ENCODE measurements around the gene CACNG5. TPM values are rescaled to one million over a fixed set of nuclear protein-coding genes. Genes with fewer than 3 reads are reported as not detected.

The CACNG5 gene
- total and polyA plus RNA-seq, 2 donors (not counting 1 experiment from before 2014, with no cell fraction given), result not detected

DNA sequence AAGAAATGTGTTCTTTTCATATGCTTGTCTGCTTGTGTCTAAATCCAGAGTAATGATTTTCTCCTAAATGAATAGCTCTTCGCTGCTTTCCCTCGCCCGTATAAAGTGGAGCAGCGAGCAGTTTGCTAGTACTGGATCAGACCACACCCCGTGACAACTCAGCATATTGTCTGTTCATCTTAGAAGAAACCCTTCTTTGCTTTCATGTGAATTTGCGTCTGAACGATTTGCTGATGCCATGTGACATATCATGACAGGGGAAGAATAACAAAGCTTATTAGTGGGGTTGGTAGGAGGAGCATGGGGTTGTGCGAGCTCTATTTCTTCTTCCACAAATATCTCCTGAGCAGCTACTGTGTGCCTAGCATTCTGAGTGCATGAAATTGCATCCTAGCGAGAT, 85.5 kb downstream of the CACNG5 start:
- H3K27ac Mint-ChIP-seq, result no peak overlapping the region
- H3K4me2 ChIP-seq (replicated peaks; ENCODE audit: low read depth, low read length, poor library complexity, severe bottlenecking), result no peak overlapping the region
- no peak overlapping the region for H3K4me3 ChIP-seq (ENCODE audit: control extremely low read depth in 1 of 5, extremely low read depth in 1 of 5, insufficient read depth in 1 of 5, low read depth in 2 of 5, low read length in 4 of 5)
- ChIA-PET POLR2A (no interaction called here), CTCF (no interaction called here)
- H3K9ac ChIP-seq (ENCODE audit: low read length), result no peak overlapping the region
- no peak for ATAC-seq (ENCODE audit: low read depth)
- H3K4me1 ChIP-seq (ENCODE audit: control insufficient read depth in 2 of 2, insufficient read depth in 2 of 2, low read length in 2 of 2), result no peaks in the 10 kb centered on the region
- no peaks in the 10 kb centered on the region for H3K4me1 Mint-ChIP-seq
- H3K9me3 Mint-ChIP-seq (ENCODE audit: insufficient read depth), result peaks cover 13% of the 10 kb centered on the region
- no peaks in the 10 kb centered on the region for H3K36me3 ChIP-seq (replicated peaks in 1 of 2; ENCODE audit: control extremely low read depth in 1 of 2, control insufficient read depth in 1 of 2, extremely low read depth in 1 of 2, insufficient read depth in 2 of 2, low read length in 1 of 2)
- intact Hi-C loops (cut with micrococcal nuclease), result no loop called here
- H3K27me3 Mint-ChIP-seq, result peaks cover 29% of the 10 kb centered on the region
- no peak overlapping the region for H3K27ac ChIP-seq (ENCODE audit: low read length in 2 of 2)
- no peak overlapping the region for H3K4me3 Mint-ChIP-seq
- no peak for DNase-seq
- no peak for TF ChIP-seq CTCF (IDR thresholded peaks at IDR 0.05)
- TF ChIP-seq EZH2 (IDR thresholded peaks at IDR 0.05; ENCODE audit: borderline replicate concordance, insufficient read depth, low read depth, low read length, poor library complexity, severe bottlenecking), result no peak
- H2AFZ ChIP-seq (ENCODE audit: insufficient read depth, low read depth, low read length, poor library complexity, severe bottlenecking), result no peak overlapping the region
- no peaks in the 10 kb centered on the region for H3K79me2 ChIP-seq (ENCODE audit: control insufficient read depth, insufficient read depth, low read length)
- peaks cover 0 to 9% (median 0%) of the 10 kb centered on the region in 3 donors for H3K9me3 ChIP-seq (ENCODE audit: control extremely low read depth in 1 of 3, control insufficient read depth in 2 of 3, insufficient read depth in 1 of 3, low read length in 2 of 3)
- no peaks in the 10 kb centered on the region for H4K20me1 ChIP-seq (ENCODE audit: control insufficient read depth, insufficient read depth, low read length, poor library complexity, severe bottlenecking)
- WGBS (ENCODE audit: insufficient coverage), result 98% methylated on average over 9 of the region's 9 CpGs
- peaks cover 0 to 3% (median under 1%) of the 10 kb centered on the region in 4 experiments for H3K27me3 ChIP-seq (replicated peaks in 1 of 4; ENCODE audit: control extremely low read depth in 1 of 4, control insufficient read depth in 3 of 4, insufficient read depth in 4 of 4, low read length in 3 of 4)

DNA sequence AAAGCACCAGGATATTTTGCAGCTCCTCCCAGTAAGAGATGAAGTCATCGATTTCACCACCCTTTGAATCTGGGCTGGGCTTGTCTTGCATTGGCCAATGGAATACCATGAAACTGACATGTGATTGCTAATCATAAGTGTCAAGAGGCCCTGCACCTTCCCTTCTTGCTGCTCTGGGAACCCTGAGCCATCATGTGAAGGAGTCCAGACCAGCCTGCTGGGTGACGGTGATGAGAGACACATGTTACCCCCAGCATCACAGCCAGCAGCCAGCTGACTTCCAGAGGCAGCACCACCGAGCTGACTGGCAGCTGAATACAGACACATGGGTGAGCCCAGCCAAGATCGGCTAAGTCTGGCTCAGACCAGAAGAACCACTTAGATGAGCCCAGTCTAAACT, 86.0 kb downstream of the CACNG5 start:
- no peak for TF ChIP-seq EZH2 (IDR thresholded peaks at IDR 0.05; ENCODE audit: borderline replicate concordance, insufficient read depth, low read depth, low read length, poor library complexity, severe bottlenecking)
- no peak for TF ChIP-seq CTCF (IDR thresholded peaks at IDR 0.05)
- no peak for ATAC-seq (ENCODE audit: low read depth)
- Histone ChIP-seq H3K4me3 (ENCODE audit: control extremely low read depth in 1 of 5, extremely low read depth in 1 of 5, insufficient read depth in 1 of 5, low read depth in 2 of 5, low read length in 4 of 5) (no peak overlapping the region), H4K20me1 (ENCODE audit: control insufficient read depth, insufficient read depth, low read length, poor library complexity, severe bottlenecking) (no peaks in the 10 kb centered on the region), H3K36me3 (replicated peaks in 1 of 2; ENCODE audit: control extremely low read depth in 1 of 2, control insufficient read depth in 1 of 2, extremely low read depth in 1 of 2, insufficient read depth in 2 of 2, low read length in 1 of 2) (no peaks in the 10 kb centered on the region), H3K27me3 (replicated peaks in 1 of 4; ENCODE audit: control extremely low read depth in 1 of 4, control insufficient read depth in 3 of 4, insufficient read depth in 4 of 4, low read length in 3 of 4) (peaks cover 0 to 6% (median 3%) of the 10 kb centered on the region in 4 experiments), H3K9me3 (ENCODE audit: control extremely low read depth in 1 of 3, control insufficient read depth in 2 of 3, insufficient read depth in 1 of 3, low read length in 2 of 3) (peaks cover 0 to 9% (median 0%) of the 10 kb centered on the region in 3 donors), H3K27ac (ENCODE audit: low read length in 2 of 2) (no peak overlapping the region), H3K9ac (ENCODE audit: low read length) (no peak overlapping the region), H3K79me2 (ENCODE audit: control insufficient read depth, insufficient read depth, low read length) (no peaks in the 10 kb centered on the region), H2AFZ (ENCODE audit: insufficient read depth, low read depth, low read length, poor library complexity, severe bottlenecking) (no peak overlapping the region), H3K4me2 (replicated peaks; ENCODE audit: low read depth, low read length, poor library complexity, severe bottlenecking) (no peak overlapping the region), H3K4me1 (ENCODE audit: control insufficient read depth in 2 of 2, insufficient read depth in 2 of 2, low read length in 2 of 2) (no peaks in the 10 kb centered on the region)
- peaks cover 28% of the 10 kb centered on the region for H3K27me3 Mint-ChIP-seq
- no peaks in the 10 kb centered on the region for H3K4me1 Mint-ChIP-seq
- H3K9me3 Mint-ChIP-seq (ENCODE audit: insufficient read depth), result peaks cover 13% of the 10 kb centered on the region
- intact Hi-C loops (cut with micrococcal nuclease), result no loop called here
- H3K27ac Mint-ChIP-seq, result no peak overlapping the region
- no peak for DNase-seq
- ChIA-PET POLR2A (no interaction called here), CTCF (no interaction called here)
- WGBS (ENCODE audit: insufficient coverage), result 94% methylated on average over 4 of the region's 4 CpGs
- H3K4me3 Mint-ChIP-seq, result no peak overlapping the region
